H9 (cell line): ENCODE data around the gene TIAM1. TPM values are rescaled to one million over a fixed set of nuclear protein-coding genes. Genes with fewer than 3 reads are reported as not detected.

Source experiments
- DNase-seq: peaks from one replicate; pipeline ENCODE4 v3.0.0-alpha.2; 2017
- H2AFZ ChIP-seq: one replicate; pipeline ENCODE4 v1.6.1; 2013; ENCODE audit warnings: mild to moderate bottlenecking, low read length, control low read depth, moderate library complexity
- H2AK5ac ChIP-seq: 2 replicates; pipeline ENCODE4 v1.6.1; 2013; ENCODE audit warnings: low read length, control low read depth, mixed read lengths; ENCODE audit not compliant: insufficient read length
- H2BK120ac ChIP-seq: one replicate; pipeline ENCODE4 v1.6.1; 2013; ENCODE audit warnings: low read depth, mild to moderate bottlenecking, low read length, control low read depth, inconsistent platforms; ENCODE audit not compliant: poor library complexity, severe bottlenecking
- H2BK12ac ChIP-seq: 2 replicates; pipeline ENCODE4 v1.6.1; 2013; ENCODE audit warnings: low read length, control low read depth, mixed read lengths, low read depth; ENCODE audit not compliant: insufficient read length
- H2BK15ac ChIP-seq: 2 replicates; pipeline ENCODE4 v1.6.1; 2013; ENCODE audit warnings: low read depth, low read length, control low read depth
- H2BK20ac ChIP-seq: one replicate; pipeline ENCODE4 v1.6.1; 2013; ENCODE audit warnings: low read depth, mild to moderate bottlenecking, low read length, control low read depth, inconsistent platforms; ENCODE audit not compliant: poor library complexity, severe bottlenecking
- H2BK5ac ChIP-seq: 2 replicates; pipeline ENCODE4 v1.6.1; 2013; ENCODE audit warnings: low read length, control low read depth, mixed read lengths; ENCODE audit not compliant: insufficient read length
- H3K14ac ChIP-seq: 2 replicates; pipeline ENCODE4 v1.6.1; 2013; ENCODE audit warnings: low read length, control low read depth; ENCODE audit not compliant: insufficient read depth
- H3K18ac ChIP-seq: 2 replicates; pipeline ENCODE4 v1.6.1; 2013; ENCODE audit warnings: low read depth, mild to moderate bottlenecking, mixed read lengths, low read length, control low read depth; ENCODE audit not compliant: insufficient read length
- H3K23ac ChIP-seq: 2 replicates; pipeline ENCODE4 v1.6.1; 2013; ENCODE audit warnings: low read length, control low read depth, mixed read lengths, low read depth; ENCODE audit not compliant: insufficient read length
- H3K23me2 ChIP-seq: 2 replicates; pipeline ENCODE4 v1.6.1; 2013; ENCODE audit warnings: low read depth, mild to moderate bottlenecking, mixed read lengths, low read length, control low read depth; ENCODE audit not compliant: insufficient read length, poor library complexity, severe bottlenecking
- H3K27ac ChIP-seq: 2 replicates; pipeline ENCODE4 v1.5.1; 2013; ENCODE audit warnings: low read length, control low read depth, mixed read lengths, low read depth; ENCODE audit not compliant: insufficient read length
- H3K27me3 ChIP-seq: 2 replicates; pipeline ENCODE4 v1.6.1; 2013; ENCODE audit warnings: low read length, control low read depth, inconsistent platforms; ENCODE audit not compliant: insufficient read depth
- H3K4ac ChIP-seq: 2 replicates; pipeline ENCODE4 v1.6.1; 2013; ENCODE audit warnings: low read depth, mild to moderate bottlenecking, control low read depth, inconsistent platforms, low read length, moderate library complexity
- H3K4me1 ChIP-seq: 2 replicates; pipeline ENCODE4 v1.6.1; 2013; ENCODE audit warnings: low read length, control low read depth, inconsistent platforms; ENCODE audit not compliant: insufficient read depth
- H3K4me2 ChIP-seq: 2 replicates; pipeline ENCODE4 v1.6.1; 2013; ENCODE audit warnings: low read length, control low read depth, mixed read lengths; ENCODE audit not compliant: insufficient read length, insufficient read depth
- H3K56ac ChIP-seq: 2 replicates; pipeline ENCODE4 v1.6.1; 2013; ENCODE audit warnings: low read depth, mild to moderate bottlenecking, mixed read lengths, low read length, control low read depth; ENCODE audit not compliant: insufficient read length
- H3K79me1 ChIP-seq: 2 replicates; pipeline ENCODE4 v1.6.1; 2013; ENCODE audit warnings: low read depth, mild to moderate bottlenecking, moderate library complexity, low read length, control low read depth, inconsistent platforms; ENCODE audit not compliant: insufficient read depth, poor library complexity, severe bottlenecking
- H3K79me2 ChIP-seq: 2 replicates; pipeline ENCODE4 v1.6.1; 2013; ENCODE audit warnings: low read length, control low read depth, inconsistent platforms; ENCODE audit not compliant: insufficient read depth
- H3K9ac ChIP-seq: 2 replicates; pipeline ENCODE4 v1.6.1; 2013; ENCODE audit warnings: low read length, control low read depth, mixed read lengths; ENCODE audit not compliant: insufficient read length; ENCODE audit errors: extremely low read depth
- H3K9me3 ChIP-seq: one replicate; pipeline ENCODE4 v1.6.1; 2013; ENCODE audit warnings: low read depth, low read length, inconsistent platforms; ENCODE audit not compliant: control insufficient read depth
- H3T11ph ChIP-seq: one replicate; pipeline ENCODE4 v1.6.1; 2013; ENCODE audit warnings: mild to moderate bottlenecking, low read length, control low read depth, inconsistent platforms
- H4K20me1 ChIP-seq: one replicate; pipeline ENCODE4 v1.6.1; 2013; ENCODE audit not compliant: control insufficient read depth, insufficient read length, insufficient read depth
- H4K5ac ChIP-seq: 2 replicates; pipeline ENCODE4 v1.6.1; 2013; ENCODE audit warnings: low read depth, mild to moderate bottlenecking, mixed read lengths, low read length, control low read depth; ENCODE audit not compliant: insufficient read length
- H4K8ac ChIP-seq: replicated peaks from 2 replicates; pipeline ENCODE4 v1.6.1; 2013; ENCODE audit warnings: low read length, control low read depth, mixed read lengths, low read depth; ENCODE audit not compliant: insufficient read length
- H4K91ac ChIP-seq: 2 replicates; pipeline ENCODE4 v1.6.1; 2013; ENCODE audit warnings: low read depth, mild to moderate bottlenecking, moderate library complexity, mixed read lengths, low read length, control low read depth; ENCODE audit not compliant: insufficient read length
- H3K27ac Mint-ChIP-seq, 3 experiments: 2 replicates in 2 of 3; 3 replicates in 1 of 3; pipeline ENCODE4 v1.8.0; 2020 to 2021; ENCODE audit warnings: mixed read lengths in 3 of 3, mild to moderate bottlenecking in 1 of 3, moderate library complexity in 1 of 3
- H3K27me3 Mint-ChIP-seq: 2 replicates; pipeline ENCODE4 v1.8.0; 2021; ENCODE audit warnings: low read depth, mild to moderate bottlenecking, moderate library complexity, mixed read lengths
- H3K36me3 Mint-ChIP-seq, 3 experiments: 2 replicates in 2 of 3; 3 replicates in 1 of 3; pipeline ENCODE4 v1.8.0; 2020 to 2021; ENCODE audit warnings: low read depth in 3 of 3, mixed read lengths in 3 of 3; ENCODE audit not compliant: insufficient read depth in 1 of 3
- H3K4me1 Mint-ChIP-seq, 2 experiments: 2 replicates each; pipeline ENCODE4 v1.8.0; 2020; ENCODE audit warnings: mixed read lengths in 2 of 2
- H3K4me3 Mint-ChIP-seq, 2 experiments: 2 replicates in 1 of 2; 3 replicates in 1 of 2; pipeline ENCODE4 v1.8.0; 2020 to 2021; ENCODE audit warnings: mild to moderate bottlenecking in 2 of 2, mixed read lengths in 2 of 2, moderate library complexity in 1 of 2
- H3K9me3 Mint-ChIP-seq, 2 experiments: 2 replicates in 1 of 2; 3 replicates in 1 of 2; pipeline ENCODE4 v1.8.0; 2020; ENCODE audit warnings: mild to moderate bottlenecking in 2 of 2, mixed read lengths in 2 of 2, moderate library complexity in 1 of 2
- WGBS: extraction: QIAGEN DNeasy Blood & Tissue Kit; methylation state at CpG from one replicate; pipeline ENCODE4 v1.1.7; 2013; ENCODE audit warnings: missing lambda C conversion rate, low lambda C conversion rate, mixed read lengths; ENCODE audit not compliant: insufficient read length; ENCODE audit errors: extremely low coverage; 5-methylcytosine and 5-hydroxymethylcytosine counted together
- total RNA-seq: library from RNA; stranded (reverse); gene quantifications from 2 replicates; pipeline ENCODE4 v1.2.1, GENCODE V29; 2021
- TF ChIP-seq, protein P1 (sequence below): fragments of 200-600 bp; sonication (generic); conservative IDR thresholded peaks from 3 replicates; pipeline ENCODE4 v1.8.0; 2021; ENCODE audit warnings: antibody characterized with exemption, mild to moderate bottlenecking

TIAM1 gene
- total RNA-seq, 1 experiment from 2014 or later, result 23.1 TPM

DNA sequence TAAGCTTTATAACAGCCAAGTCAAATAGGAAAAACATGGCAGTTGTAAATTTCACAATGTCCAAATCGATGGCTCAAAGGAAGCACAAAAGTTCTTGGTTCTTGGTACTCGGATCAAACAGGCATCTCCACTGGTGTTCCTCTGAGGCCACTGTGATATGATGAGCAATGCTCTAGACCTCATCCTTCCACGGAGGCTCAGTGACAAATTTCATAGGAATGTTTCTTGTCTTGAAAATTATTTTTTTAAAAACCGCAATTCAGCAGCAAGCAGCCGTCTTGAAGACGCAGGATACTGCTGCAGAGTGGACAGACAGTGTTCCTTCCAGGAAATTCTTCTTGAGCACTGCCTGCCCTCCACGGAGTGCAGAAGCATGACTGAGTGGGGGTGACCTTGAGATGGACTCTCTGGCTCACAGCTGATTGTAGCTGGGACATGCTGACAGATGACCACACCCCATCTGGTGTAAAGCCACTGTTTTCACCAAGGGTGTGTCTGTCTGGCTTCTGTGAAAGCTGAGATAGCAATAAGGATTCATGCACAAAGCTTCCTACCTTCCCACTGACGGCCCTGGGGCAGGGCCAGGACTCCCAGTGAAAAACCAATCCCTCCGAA lies 61.9 kb downstream of the TIAM1 start:
- peaks cover 0 to 3% (median 0%) of the 10 kb centered on the region in 3 experiments; a peak in 2 of 7 replicates for H3K36me3 Mint-ChIP-seq
- H3K9ac ChIP-seq, result no peak overlapping the region
- H3K4me1 Mint-ChIP-seq, result peaks cover 25 to 29% of the 10 kb centered on the region in 2 experiments
- no peak overlapping the region for H2AK5ac ChIP-seq
- H4K91ac ChIP-seq, result no peak overlapping the region
- no peak overlapping the region for H3K4me2 ChIP-seq
- H3K27me3 ChIP-seq, result no peaks in the 10 kb centered on the region
- H3K56ac ChIP-seq, result no peak overlapping the region
- DNase-seq, result no peak
- H2AFZ ChIP-seq, result no peak overlapping the region
- H2BK5ac ChIP-seq, result no peak overlapping the region
- H3T11ph ChIP-seq, result no peak overlapping the region
- H3K23me2 ChIP-seq, result no peaks in the 10 kb centered on the region
- no peak overlapping the region for H3K18ac ChIP-seq
- no peak overlapping the region for H4K8ac ChIP-seq
- H3K27ac Mint-ChIP-seq, result peak overlapping the region in 1 of 3 experiments; percentile 68; a peak in 2 of 7 replicates
- H3K9me3 Mint-ChIP-seq, result no peaks in the 10 kb centered on the region
- H3K79me1 ChIP-seq, result no peaks in the 10 kb centered on the region
- peaks cover 6% of the 10 kb centered on the region for H3K4me1 ChIP-seq
- no peak overlapping the region for H2BK12ac ChIP-seq
- WGBS, result no CpG with 5 or more reads among the region's 9 CpGs
- H3K23ac ChIP-seq, result no peak overlapping the region
- no peaks in the 10 kb centered on the region for H3K79me2 ChIP-seq
- TF ChIP-seq, protein P1, sequence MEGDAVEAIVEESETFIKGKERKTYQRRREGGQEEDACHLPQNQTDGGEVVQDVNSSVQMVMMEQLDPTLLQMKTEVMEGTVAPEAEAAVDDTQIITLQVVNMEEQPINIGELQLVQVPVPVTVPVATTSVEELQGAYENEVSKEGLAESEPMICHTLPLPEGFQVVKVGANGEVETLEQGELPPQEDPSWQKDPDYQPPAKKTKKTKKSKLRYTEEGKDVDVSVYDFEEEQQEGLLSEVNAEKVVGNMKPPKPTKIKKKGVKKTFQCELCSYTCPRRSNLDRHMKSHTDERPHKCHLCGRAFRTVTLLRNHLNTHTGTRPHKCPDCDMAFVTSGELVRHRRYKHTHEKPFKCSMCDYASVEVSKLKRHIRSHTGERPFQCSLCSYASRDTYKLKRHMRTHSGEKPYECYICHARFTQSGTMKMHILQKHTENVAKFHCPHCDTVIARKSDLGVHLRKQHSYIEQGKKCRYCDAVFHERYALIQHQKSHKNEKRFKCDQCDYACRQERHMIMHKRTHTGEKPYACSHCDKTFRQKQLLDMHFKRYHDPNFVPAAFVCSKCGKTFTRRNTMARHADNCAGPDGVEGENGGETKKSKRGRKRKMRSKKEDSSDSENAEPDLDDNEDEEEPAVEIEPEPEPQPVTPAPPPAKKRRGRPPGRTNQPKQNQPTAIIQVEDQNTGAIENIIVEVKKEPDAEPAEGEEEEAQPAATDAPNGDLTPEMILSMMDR, result no peak
- no peak overlapping the region for H2BK120ac ChIP-seq
- H4K20me1 ChIP-seq, result no peaks in the 10 kb centered on the region
- H3K14ac ChIP-seq, result no peak overlapping the region
- H3K9me3 ChIP-seq, result no peaks in the 10 kb centered on the region
- no peak overlapping the region for H2BK15ac ChIP-seq
- H4K5ac ChIP-seq, result no peak overlapping the region
- no peak overlapping the region for H3K4me3 Mint-ChIP-seq
- H3K27me3 Mint-ChIP-seq, result no peaks in the 10 kb centered on the region
- no peak overlapping the region for H3K4ac ChIP-seq
- H3K27ac ChIP-seq, result no peak overlapping the region
- H2BK20ac ChIP-seq, result no peak overlapping the region
